H1 (cell line): Measurements from ENCODE around the gene VPS52. TPM values are rescaled to one million over a fixed set of nuclear protein-coding genes. Genes with fewer than 3 reads are reported as not detected.
"Not testable (repeated sequence)": the region's sequence is repeated elsewhere in the genome, so short reads cannot be mapped to it uniquely, and the experiment has no call there.

Source experiments
- CTCF ChIA-PET: fragments of 300-600 bp; sonication (Branson Sonifier 250); formaldehyde crosslinking; loops from one replicate; lab custom pipeline; 2021; ENCODE audit not compliant: partially characterized antibody; lab: Charles Lee
- POLR2A ChIA-PET: fragments of 300-600 bp; sonication (Branson Sonifier 250); formaldehyde crosslinking; loops from one replicate; lab custom pipeline; 2021; ENCODE audit warnings: inconsistent platforms; ENCODE audit not compliant: partially characterized antibody; lab: Charles Lee
- DNase-seq, 2 experiments: peaks; one replicate each; pipeline versions ENCODE4 v3.0.0 to v3.0.0-alpha.2; 2010 to 2022; ENCODE audit warnings: low spot score in 2 of 2, low read depth in 1 of 2, mixed read lengths in 1 of 2
- FAIRE-seq: peaks from 2 replicates; lab custom pipeline; 2011; peaks lifted over from hg19 to GRCh38; lab: Jason Lieb, UNC
- H2AFZ ChIP-seq: 2 replicates; pipeline ENCODE4 v1.8.1; 2012; ENCODE audit warnings: low read length, inconsistent platforms
- H2AK5ac ChIP-seq: 2 replicates; pipeline ENCODE4 v1.6.1; 2013; ENCODE audit warnings: low read depth, low read length
- H2BK120ac ChIP-seq: replicated peaks from 2 replicates; pipeline ENCODE3; 2013; ENCODE audit warnings: low read depth, low read length, inconsistent platforms
- H2BK12ac ChIP-seq: 2 replicates; pipeline ENCODE4 v1.6.1; 2013; ENCODE audit warnings: low read depth, low read length
- H2BK15ac ChIP-seq: 2 replicates; pipeline ENCODE4 v1.6.1; 2013; ENCODE audit warnings: low read length
- H2BK20ac ChIP-seq: 2 replicates; pipeline ENCODE4 v1.6.1; 2013; ENCODE audit warnings: low read length
- H2BK5ac ChIP-seq: 2 replicates; pipeline ENCODE4 v1.6.1; 2013; ENCODE audit warnings: low read depth, low read length
- H3K14ac ChIP-seq: 2 replicates; pipeline ENCODE4 v1.6.1; 2013; ENCODE audit warnings: inconsistent platforms; ENCODE audit not compliant: insufficient read length
- H3K18ac ChIP-seq: 2 replicates; pipeline ENCODE4 v1.6.1; 2013; ENCODE audit warnings: low read length; ENCODE audit errors: extremely low read depth
- H3K23ac ChIP-seq: 2 replicates; pipeline ENCODE4 v1.6.1; 2013; ENCODE audit warnings: inconsistent platforms; ENCODE audit not compliant: insufficient read length
- H3K23me2 ChIP-seq: 2 replicates; pipeline ENCODE4 v1.6.1; 2013; ENCODE audit warnings: low read depth, low read length
- H3K27ac ChIP-seq: 2 replicates; pipeline ENCODE4 v1.6.1; 2011; ENCODE audit warnings: low read depth, low read length, inconsistent platforms
- H3K27me3 ChIP-seq, 4 experiments: replicated peaks in 1 of 4; 1 replicate in 1 of 4; 2 replicates in 3 of 4; pipeline versions ENCODE4 v1.6.1 to v1.8.1; 2011 to 2013; ENCODE audit warnings: low read length in 3 of 4, mild to moderate bottlenecking in 3 of 4, inconsistent platforms in 2 of 4, mixed read lengths in 2 of 4, moderate library complexity in 1 of 4; ENCODE audit not compliant: control insufficient read depth in 3 of 4, insufficient read depth in 3 of 4; ENCODE audit errors: extremely low read depth in 1 of 4
- H3K36me3 ChIP-seq, 4 experiments: 2 replicates each; pipeline versions ENCODE4 v1.6.1 to v1.8.1; 2011 to 2013; ENCODE audit warnings: mild to moderate bottlenecking in 4 of 4, low read length in 3 of 4, moderate library complexity in 2 of 4, control low read depth in 1 of 4, inconsistent platforms in 1 of 4; ENCODE audit not compliant: insufficient read depth in 4 of 4, control insufficient read depth in 2 of 4
- H3K4ac ChIP-seq: replicated peaks from 2 replicates; pipeline ENCODE3; 2013; ENCODE audit warnings: low read length, low read depth, mixed read lengths, inconsistent platforms; ENCODE audit not compliant: insufficient read length
- H3K4me1 ChIP-seq, 4 experiments: replicated peaks in 1 of 4; 1 replicate in 1 of 4; 2 replicates in 3 of 4; pipeline versions ENCODE4 v1.6.1 to v1.8.1; 2011 to 2013; ENCODE audit warnings: low read length in 3 of 4, inconsistent platforms in 2 of 4, mixed read lengths in 1 of 4; ENCODE audit not compliant: insufficient read depth in 4 of 4, control insufficient read depth in 3 of 4
- H3K4me2 ChIP-seq, 2 experiments: 2 replicates each; pipeline versions ENCODE4 v1.6.1 to v1.8.1; 2011 to 2013; ENCODE audit warnings: low read depth in 2 of 2, low read length in 2 of 2, control low read depth in 1 of 2, inconsistent platforms in 1 of 2, mild to moderate bottlenecking in 1 of 2; ENCODE audit not compliant: insufficient read depth in 1 of 2
- H3K4me3 ChIP-seq, 4 experiments: fragments of 200-600, 300-600 bp in 1 of 4; sonication (generic), shearing (Covaris generic), sonication (Bioruptor Twin) in 1 of 4; 2 replicates each; pipeline versions ENCODE4 v1.5.1 to v1.8.1; 2011 to 2016; ENCODE audit warnings: low read length in 4 of 4, low read depth in 3 of 4, control low read depth in 2 of 4, inconsistent platforms in 2 of 4, mild to moderate bottlenecking in 2 of 4, mixed read lengths in 1 of 4, moderate library complexity in 1 of 4; ENCODE audit not compliant: insufficient read depth in 2 of 4; ENCODE audit errors: extremely low read depth in 1 of 4
- H3K56ac ChIP-seq: replicated peaks from 2 replicates; pipeline ENCODE3; 2013; ENCODE audit warnings: low read depth, mild to moderate bottlenecking, mixed read lengths, low read length, inconsistent platforms; ENCODE audit not compliant: insufficient read length
- H3K79me1 ChIP-seq: 2 replicates; pipeline ENCODE4 v1.6.1; 2013; ENCODE audit warnings: low read depth, low read length, control low read depth
- H3K79me2 ChIP-seq, 2 experiments: 2 replicates each; pipeline versions ENCODE4 v1.6.1 to v1.8.1; 2012 to 2013; ENCODE audit warnings: low read length in 2 of 2, mild to moderate bottlenecking in 2 of 2, inconsistent platforms in 1 of 2; ENCODE audit not compliant: insufficient read depth in 2 of 2, control insufficient read depth in 1 of 2
- H3K9ac ChIP-seq, 4 experiments: replicated peaks in 1 of 4; 1 replicate in 1 of 4; 2 replicates in 3 of 4; pipeline versions ENCODE4 v1.6.1 to v1.8.1; 2011 to 2013; ENCODE audit warnings: low read depth in 3 of 4, low read length in 3 of 4, control low read depth in 2 of 4, mild to moderate bottlenecking in 2 of 4, moderate library complexity in 2 of 4, inconsistent platforms in 1 of 4; ENCODE audit errors: extremely low read depth in 1 of 4
- H3K9me3 ChIP-seq, 2 experiments: 2 replicates each; pipeline versions ENCODE4 v1.6.1 to v1.8.1; 2012 to 2013; ENCODE audit warnings: mild to moderate bottlenecking in 2 of 2, moderate library complexity in 2 of 2, control low read depth in 1 of 2, inconsistent platforms in 1 of 2, low read depth in 1 of 2, low read length in 1 of 2, mixed read lengths in 1 of 2; ENCODE audit not compliant: insufficient read depth in 2 of 2
- H4K20me1 ChIP-seq, 2 experiments: replicated peaks in 1 of 2; 2 replicates each; pipeline versions ENCODE3 to v1.8.1; 2011 to 2013; ENCODE audit warnings: inconsistent platforms in 2 of 2, low read length in 2 of 2, mild to moderate bottlenecking in 1 of 2; ENCODE audit not compliant: insufficient read depth in 2 of 2, control insufficient read depth in 1 of 2
- H4K5ac ChIP-seq: 2 replicates; pipeline ENCODE4 v1.6.1; 2013; ENCODE audit warnings: low read length, low read depth, mixed read lengths, inconsistent platforms; ENCODE audit not compliant: insufficient read length
- H4K8ac ChIP-seq: 2 replicates; pipeline ENCODE4 v1.8.0; 2013; ENCODE audit warnings: mild to moderate bottlenecking, moderate library complexity, low read length, inconsistent platforms; ENCODE audit not compliant: insufficient read depth; ENCODE audit errors: extremely low read depth
- H4K91ac ChIP-seq: replicated peaks from 2 replicates; pipeline ENCODE3; 2013; ENCODE audit warnings: low read length, mixed read lengths, inconsistent platforms; ENCODE audit not compliant: insufficient read length
- CEBPB ChIP-seq: IDR thresholded peaks from 2 replicates; pipeline ENCODE4 v1.6.1; 2012; ENCODE audit warnings: low read depth, low read length
- CTBP2 ChIP-seq: IDR thresholded peaks from 2 replicates; pipeline ENCODE4 v1.7.0; 2011; ENCODE audit warnings: borderline replicate concordance, mild to moderate bottlenecking, moderate library complexity, mixed read lengths, low read length; ENCODE audit not compliant: insufficient read depth, insufficient read length
- SIN3A ChIP-seq, 2 experiments: IDR thresholded peaks in 1 of 2; conservative IDR thresholded peaks in 1 of 2; 2 replicates each; pipeline ENCODE4 v1.6.1; 2011 to 2012; ENCODE audit warnings: low read length in 2 of 2, improper control_type of control experiment in 1 of 2, low read depth in 1 of 2, mild to moderate bottlenecking in 1 of 2
- WGBS, 2 experiments: shearing (Covaris generic) in 1 of 2; methylation state at CpG; one replicate each; pipeline versions ENCODE4 v1.1.6 to v1.1.7; 2013 to 2015; ENCODE audit warnings: low lambda C conversion rate in 2 of 2, mixed read lengths in 2 of 2, inconsistent platforms in 1 of 2, low coverage in 1 of 2, missing lambda C conversion rate in 1 of 2; ENCODE audit not compliant: insufficient replicate concordance in 2 of 2, insufficient coverage in 1 of 2, insufficient read length in 1 of 2; ENCODE audit errors: extremely low coverage in 1 of 2, missing lambda C conversion rate in 1 of 2; 5-methylcytosine and 5-hydroxymethylcytosine counted together
- polyA plus RNA-seq, 7 experiments: library from polyadenylated mRNA; depleted of rRNA in 3 of 7; stranded (reverse) in 5 of 7; unstranded in 2 of 7; fragments of >200 nt in 5 of 7; fragments of 200-250 nt in 2 of 7; gene quantifications; 1 replicate in 5 of 7; 2 replicates in 1 of 7; 4 replicates in 1 of 7; pipeline versions ENCODE4 v1.2.1 to v1.2.3, GENCODE V29; 2011 to 2013; ENCODE audit warnings: missing spikeins in 2 of 7, mixed read lengths in 2 of 7
- total RNA-seq: library from RNA; stranded (reverse); fragmentation: NEBNext Ultra II Directional; extraction: Animal tissue kit (Norgen Biotek cat#: 25700); gene quantifications from 2 replicates; pipeline ENCODE4 v1.2.1, GENCODE V29; 2021

The VPS52 gene
- total and polyA plus RNA-seq, 2 of the 8 experiments (the other 6 are each of a cell fraction or from before 2014, with no cell fraction given) = 36.5 to 86.3 TPM

- TF ChIP-seq CEBPB = no peak
- no peak for TF ChIP-seq SIN3A (conservative IDR thresholded peaks at IDR 0.05 in 1 of 2, IDR thresholded peaks at IDR 0.05 in 1 of 2; ENCODE audit: low read depth in 1 of 2, low read length in 2 of 2)
- no peak for TF ChIP-seq CTBP2
Measured at GRCh38 chr6:33264015-33264414, 7.7 kb downstream of the VPS52 start (continued).

- H3K4me1 ChIP-seq, H4K20me1 ChIP-seq, H3K4me3 ChIP-seq, H3K79me2 ChIP-seq, FAIRE-seq, H2BK5ac ChIP-seq, H2BK20ac ChIP-seq, H2BK12ac ChIP-seq, H4K8ac ChIP-seq, H4K91ac ChIP-seq, H2BK15ac ChIP-seq, H4K5ac ChIP-seq, H3K9me3 ChIP-seq, H3K4ac ChIP-seq, H3K79me1 ChIP-seq, H3K18ac ChIP-seq, H3K23me2 ChIP-seq, H3K4me2 ChIP-seq, H2BK120ac ChIP-seq, H3K23ac ChIP-seq, H3K27me3 ChIP-seq, H3K56ac ChIP-seq, H3K9ac ChIP-seq, H2AFZ ChIP-seq, H3K14ac ChIP-seq, DNase-seq, H3K27ac ChIP-seq, H2AK5ac ChIP-seq: not testable (repeated sequence)
- peaks cover 8 to 40% (median 18%) of the 10 kb centered on the region in 4 experiments; a peak in 6 of 8 replicates for H3K36me3 ChIP-seq
- 87% methylated on average over 3 of the region's 3 CpGs; no CpG with 5 or more reads in 1 of the 2 experiments for WGBS, 2 experiments
- ChIA-PET CTCF (interaction anchor here (0.5 to 0.7 kb wide), 2 partner anchors 27 to 346 kb away, joined by 3 read pairs; no protein-coding TSS in a partner anchor), POLR2A (interaction anchor here (1.2 to 4.2 kb wide), 3 partner anchors 10 to 101 kb away, joined by 3 to 26 read pairs (median 18); partner anchors contain the start of genes RPS18 and VPS52)
Measured at GRCh38 chr6:33262490-33262889, 9.2 kb downstream of the VPS52 start.
